K562 (cell line): ENCODE results near the gene AGAP1. TPM values are rescaled to one million over a fixed set of nuclear protein-coding genes. Genes with fewer than 3 reads are reported as not detected.

Experiments used
- ATAC-seq: fragments of 200-7000 bp; cut with Tn5 transposase; 3 replicates; pipeline ENCODE4 v1.9.1; 2020; ENCODE audit warnings: moderate library complexity
- BruUV-seq: library from RNA; stranded (reverse); fragments of 400-500 nt; replicated peaks from 2 replicates; lab custom pipeline; 2021; lab: Mats Ljungman, UMichigan
- CTCF ChIA-PET: fragments of 300-600 bp; formaldehyde crosslinking; extraction: SDS; loops from one replicate; lab custom pipeline; 2021; ENCODE audit warnings: low intra/inter-chr PET ratio; lab: Yijun Ruan, JAX
- POLR2A ChIA-PET: fragments of 300-600, 350-650 bp; sonication (Branson Sonifier 250); formaldehyde crosslinking; extraction: SDS; loops from one replicate; lab custom pipeline; 2021; ENCODE audit warnings: antibody characterized with exemption, inconsistent platforms; lab: Yijun Ruan, JAX
- DNase-seq, 4 experiments: peaks; one replicate each; pipeline versions ENCODE4 v3.0.0 to v3.0.0-alpha.2; 2011 to 2018; ENCODE audit warnings: low spot score in 3 of 4, mixed read lengths in 3 of 4; ENCODE audit errors: extremely low read depth in 1 of 4
- FAIRE-seq: peaks from 2 replicates; lab custom pipeline; 2011; peaks lifted over from hg19 to GRCh38; lab: Jason Lieb, UNC
- H2AFZ ChIP-seq: 2 replicates; pipeline ENCODE4 v1.6.0; 2011; ENCODE audit warnings: low read depth, low read length, control low read depth, inconsistent platforms
- H3K27ac ChIP-seq: fragments of 200-600 bp; 3 replicates; pipeline ENCODE4 v1.8.0; 2011; ENCODE audit warnings: low read depth, mild to moderate bottlenecking, control low read depth, inconsistent platforms, low read length, moderate library complexity, mixed read lengths; ENCODE audit errors: extremely low read depth
- H3K27me3 ChIP-seq, 2 experiments: fragments of 300-600 bp in 1 of 2; 2 replicates in 1 of 2; 3 replicates in 1 of 2; pipeline versions ENCODE4 v1.6.0 to v1.8.0; 2011; ENCODE audit warnings: inconsistent platforms in 2 of 2, low read length in 2 of 2, mild to moderate bottlenecking in 1 of 2, mixed read lengths in 1 of 2, moderate library complexity in 1 of 2; ENCODE audit not compliant: control insufficient read depth in 2 of 2, insufficient read depth in 2 of 2
- H3K36me3 ChIP-seq: fragments of 300-600 bp; 3 replicates; pipeline ENCODE4 v1.8.0; 2011; ENCODE audit warnings: mild to moderate bottlenecking, low read length, inconsistent platforms; ENCODE audit not compliant: control insufficient read depth, insufficient read depth
- H3K4me1 ChIP-seq, 2 experiments: fragments of 200-600 bp in 1 of 2; replicated peaks in 1 of 2; 2 replicates in 1 of 2; 3 replicates in 1 of 2; pipeline versions ENCODE4 v1.5.1 to v1.8.0; 2011; ENCODE audit warnings: inconsistent platforms in 2 of 2, low read length in 2 of 2, mild to moderate bottlenecking in 1 of 2, mixed read lengths in 1 of 2, moderate library complexity in 1 of 2; ENCODE audit not compliant: control insufficient read depth in 2 of 2, insufficient read depth in 2 of 2
- H3K4me2 ChIP-seq: 2 replicates; pipeline ENCODE4 v1.6.1; 2011; ENCODE audit warnings: low read length, control low read depth, inconsistent platforms, mixed read lengths; ENCODE audit not compliant: insufficient read depth
- H3K4me3 ChIP-seq: fragments of 200-600 bp; sonication (generic), shearing (Covaris generic); 2 replicates; pipeline ENCODE4 v1.5.1; 2016; ENCODE audit warnings: control low read depth, inconsistent platforms
- H3K79me2 ChIP-seq: fragments of 200-600 bp; 3 replicates; pipeline ENCODE4 v1.8.0; 2011; ENCODE audit warnings: low read length, inconsistent platforms; ENCODE audit not compliant: control insufficient read depth, insufficient read depth
- H3K9ac ChIP-seq, 2 experiments: 2 replicates each; pipeline versions ENCODE4 v1.6.0 to v1.6.1; 2011; ENCODE audit warnings: low read depth in 2 of 2, low read length in 2 of 2, control low read depth in 1 of 2, inconsistent platforms in 1 of 2, mild to moderate bottlenecking in 1 of 2, mixed read lengths in 1 of 2; ENCODE audit not compliant: insufficient read depth in 1 of 2
- H3K9me1 ChIP-seq: one replicate; pipeline ENCODE4 v1.6.0; 2011; ENCODE audit warnings: inconsistent platforms, mild to moderate bottlenecking, low read length, moderate library complexity; ENCODE audit not compliant: control insufficient read depth, insufficient read depth
- H3K9me3 ChIP-seq: replicated peaks from 2 replicates; pipeline ENCODE4 v1.5.1; 2011; ENCODE audit warnings: low read depth, low read length, inconsistent platforms; ENCODE audit not compliant: control insufficient read depth, insufficient read depth
- H4K20me1 ChIP-seq: replicated peaks from 2 replicates; pipeline ENCODE4 v1.6.1; 2011; ENCODE audit warnings: low read length, inconsistent platforms, mixed read lengths; ENCODE audit not compliant: control insufficient read depth, insufficient read depth
- CEBPG ChIP-seq, 3 experiments: fragments of 200-800 bp in 1 of 3; sonication (Bioruptor generic) in 1 of 3; sonication (generic) in 1 of 3; formaldehyde crosslinking in 1 of 3; IDR thresholded peaks in 2 of 3; conservative IDR thresholded peaks in 1 of 3; 2 replicates each; pipeline versions ENCODE4 v1.6.1 to v1.8.0; 2016 to 2022; ENCODE audit warnings: missing compliant biosample characterization in 2 of 3, missing genetic modification characterization in 2 of 3, mild to moderate bottlenecking in 1 of 3, missing genetic modification reagents in 1 of 3
- ERF ChIP-seq: fragments of 450-650 bp; formaldehyde crosslinking; IDR thresholded peaks from 2 replicates; pipeline ENCODE4 v1.4.0; 2020; ENCODE audit warnings: mild to moderate bottlenecking, mixed read lengths
- HIVEP1 ChIP-seq: fragments of 250-450 bp; sonication (Bioruptor Pico); IDR thresholded peaks from 2 replicates; pipeline ENCODE4 v1.4.0; 2020; ENCODE audit warnings: mild to moderate bottlenecking
- MAFG ChIP-seq: fragments of 450-650 bp; conservative IDR thresholded peaks from 2 replicates; pipeline ENCODE4 v1.6.1; 2016; ENCODE audit warnings: missing genetic modification characterization, missing compliant biosample characterization
- RFX1 ChIP-seq: fragments of 450-650 bp; IDR thresholded peaks from 2 replicates; pipeline ENCODE4 v1.6.1; 2016; ENCODE audit warnings: mild to moderate bottlenecking, moderate library complexity
- ZNF644 ChIP-seq: fragments of 200-800 bp; sonication (Bioruptor generic); IDR thresholded peaks from 2 replicates; pipeline ENCODE4 v1.6.1; 2016; ENCODE audit warnings: low read depth, missing genetic modification characterization, missing compliant biosample characterization
- WGBS: fragments of 100-300 bp; shearing (Covaris generic); methylation state at CpG from one replicate; pipeline ENCODE4 v1.1.6; 2016; ENCODE audit warnings: low coverage, mixed read lengths; ENCODE audit not compliant: insufficient coverage; ENCODE audit errors: missing lambda C conversion rate; 5-methylcytosine and 5-hydroxymethylcytosine counted together
- in situ Hi-C: fragments of 300-500 bp; cut with MboI; formaldehyde crosslinking; loops from 4 replicates; pipeline ENCODE4 v1.15.0; 2018; ENCODE audit warnings: inconsistent platforms, mixed read lengths
- intact Hi-C: fragments of 100-400 bp; cut with micrococcal nuclease; formaldehyde crosslinking; loops from 2 replicates; pipeline ENCODE4 v1.14.2; 2022
- polyA plus RNA-seq, 8 experiments: library from polyadenylated mRNA; depleted of rRNA in 4 of 8; stranded (reverse) in 5 of 8; unstranded in 3 of 8; fragments of >200 nt; fragmentation: Nextera tagmentation in 2 of 8; fragmentation: Illumina TruSeq in 1 of 8; extraction: Ambion mirVana in 2 of 8; extraction: Trizol in 1 of 8; gene quantifications; 2 replicates each; pipeline versions ENCODE4 v1.2.1 to v1.2.3, GENCODE V29; 2011 to 2014; ENCODE audit warnings: inconsistent platforms in 1 of 8, missing spikeins in 1 of 8
- total RNA-seq, 7 experiments: library from RNA; depleted of rRNA in 6 of 7; stranded (reverse); fragments of >200 nt in 6 of 7; fragmentation: Illumina TruSeq in 2 of 7; extraction: Trizol in 2 of 7; gene quantifications; 2 replicates each; pipeline versions ENCODE4 v1.2.1 to v1.2.3, GENCODE V29; 2011 to 2021; ENCODE audit warnings: low replicate concordance in 1 of 7
- TF ChIP-seq, protein P1 (sequence below), 2 experiments: IDR thresholded peaks; 2 replicates each; pipeline ENCODE4 v1.6.1; 2012; ENCODE audit warnings: improper control_type of control experiment in 2 of 2, low read depth in 2 of 2, low read length in 2 of 2, borderline replicate concordance in 1 of 2

The AGAP1 gene
- total and polyA plus RNA-seq, 9 of the 15 experiments (the other 6 are each of a cell fraction or from before 2014, with no cell fraction given): 1.3 to 24.0 (median 10.6) TPM

DNA sequence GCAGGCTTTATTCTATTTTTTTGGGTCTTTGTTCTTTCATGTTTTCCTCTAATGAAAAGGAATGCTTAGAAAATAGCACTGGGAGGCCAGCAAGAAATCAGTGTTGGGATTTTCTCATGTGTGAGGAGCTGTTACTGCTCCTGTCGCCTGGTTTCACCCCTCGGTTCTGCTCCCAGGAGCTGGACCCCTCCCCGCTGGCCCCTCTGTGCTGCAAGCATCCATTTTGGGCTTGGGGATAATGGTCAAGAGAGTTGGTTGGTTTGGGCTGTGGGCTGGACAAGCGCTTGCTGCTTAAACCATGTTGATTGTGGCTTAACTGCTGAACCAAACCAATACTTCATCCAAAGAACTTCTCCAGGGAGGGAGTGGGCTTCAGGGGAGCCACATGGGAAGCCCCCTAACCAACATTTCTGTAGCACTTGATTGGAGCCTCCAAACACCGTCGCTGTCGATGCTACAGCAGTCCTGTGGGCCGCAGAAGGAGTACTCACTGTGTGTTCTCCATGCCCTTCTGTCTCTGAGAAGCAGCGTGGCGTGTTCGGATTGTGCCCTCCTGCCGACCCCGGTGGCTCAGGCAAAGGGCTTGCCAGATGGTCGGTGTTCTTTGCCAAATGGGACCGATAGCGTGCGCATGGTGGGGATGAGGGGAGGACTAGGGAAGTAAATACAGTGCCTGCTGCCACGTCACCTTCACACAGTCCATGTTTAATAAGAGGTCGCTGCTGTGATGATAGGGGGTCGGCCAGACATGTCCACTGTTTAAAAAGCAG is 40.0 kb downstream of the AGAP1 start:
- no peak for DNase-seq
- CTCF ChIA-PET: no interaction called here
- H3K27ac ChIP-seq: no peak overlapping the region
- no peak for TF ChIP-seq ERF
- no peak for TF ChIP-seq CEBPG (CRISPR knock-in tag; IDR thresholded peaks at IDR 0.05)
- TF ChIP-seq CEBPG (tag; conservative IDR thresholded peaks at IDR 0.05 in 1 of 2, IDR thresholded peaks at IDR 0.05 in 1 of 2): no peak
- TF ChIP-seq HIVEP1 (CRISPR knock-in tag): no peak
- TF ChIP-seq, protein P1, sequence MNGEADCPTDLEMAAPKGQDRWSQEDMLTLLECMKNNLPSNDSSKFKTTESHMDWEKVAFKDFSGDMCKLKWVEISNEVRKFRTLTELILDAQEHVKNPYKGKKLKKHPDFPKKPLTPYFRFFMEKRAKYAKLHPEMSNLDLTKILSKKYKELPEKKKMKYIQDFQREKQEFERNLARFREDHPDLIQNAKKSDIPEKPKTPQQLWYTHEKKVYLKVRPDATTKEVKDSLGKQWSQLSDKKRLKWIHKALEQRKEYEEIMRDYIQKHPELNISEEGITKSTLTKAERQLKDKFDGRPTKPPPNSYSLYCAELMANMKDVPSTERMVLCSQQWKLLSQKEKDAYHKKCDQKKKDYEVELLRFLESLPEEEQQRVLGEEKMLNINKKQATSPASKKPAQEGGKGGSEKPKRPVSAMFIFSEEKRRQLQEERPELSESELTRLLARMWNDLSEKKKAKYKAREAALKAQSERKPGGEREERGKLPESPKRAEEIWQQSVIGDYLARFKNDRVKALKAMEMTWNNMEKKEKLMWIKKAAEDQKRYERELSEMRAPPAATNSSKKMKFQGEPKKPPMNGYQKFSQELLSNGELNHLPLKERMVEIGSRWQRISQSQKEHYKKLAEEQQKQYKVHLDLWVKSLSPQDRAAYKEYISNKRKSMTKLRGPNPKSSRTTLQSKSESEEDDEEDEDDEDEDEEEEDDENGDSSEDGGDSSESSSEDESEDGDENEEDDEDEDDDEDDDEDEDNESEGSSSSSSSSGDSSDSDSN (IDR thresholded peaks at IDR 0.05; ENCODE audit: borderline replicate concordance in 1 of 2, low read depth in 2 of 2, low read length in 2 of 2): no peak
- TF ChIP-seq MAFG (tag): no peak
- TF ChIP-seq RFX1: no peak
- TF ChIP-seq ZNF644 (tag): no peak
- TF ChIP-seq, all 486 proteins: peak for 0
- Histone ChIP-seq H2AFZ (no peak overlapping the region), H4K20me1 (peaks cover 24% of the 10 kb centered on the region), H3K4me3 (no peak overlapping the region), H3K4me2 (no peak overlapping the region), H3K79me2 (peaks cover 86% of the 10 kb centered on the region), H3K27me3 (no peaks in the 10 kb centered on the region), H3K36me3 (no peaks in the 10 kb centered on the region), H3K9me1 (no peaks in the 10 kb centered on the region), H3K9ac (no peak overlapping the region), H3K4me1 (peaks cover 0 to 6% of the 10 kb centered on the region in 2 experiments; a peak in 2 of 5 replicates), H3K9me3 (no peaks in the 10 kb centered on the region)
- BruUV-seq: no TSS peak
- POLR2A ChIA-PET: no interaction called here
- FAIRE-seq: no peak
- in situ Hi-C loops: no loop called here
- no peak for ATAC-seq
- intact Hi-C loops: no loop called here
- 85% methylated on average over 9 of the region's 20 CpGs for WGBS
